ENCODE measurements around the gene CYP4F8. TPM values are rescaled to one million over a fixed set of nuclear protein-coding genes. Genes with fewer than 3 reads are reported as not detected.

The CYP4F8 gene
- total RNA-seq, 2 experiments from 2014 or later = not detected

GRCh38 chr19:15618321-15618720 lies 3.3 kb downstream of the CYP4F8 start:
- Histone ChIP-seq H3K27ac (ENCODE audit: low read depth, low read length, poor library complexity, severe bottlenecking) (no peak overlapping the region), H3K79me2 (ENCODE audit: insufficient read depth, low read depth, low read length) (no peaks in the 10 kb centered on the region), H3K9me3 (ENCODE audit: low read length) (no peaks in the 10 kb centered on the region), H2AFZ (ENCODE audit: low read length) (no peak overlapping the region), H3K4me2 (ENCODE audit: low read length) (no peak overlapping the region), H3K36me3 (ENCODE audit: insufficient read depth, low read length) (no peaks in the 10 kb centered on the region), H3K4me3 (ENCODE audit: low read depth, low read length, poor library complexity, severe bottlenecking) (no peak overlapping the region), H3K9me2 (ENCODE audit: insufficient read depth, low read length) (no peaks in the 10 kb centered on the region), H3K4me1 (ENCODE audit: insufficient read depth, low read length, poor library complexity, severe bottlenecking) (no peaks in the 10 kb centered on the region), H4K20me1 (ENCODE audit: insufficient read depth, low read length) (no peaks in the 10 kb centered on the region)
- no TSS peak for BruUV-seq (replicated peaks)
- TF ChIP-seq CTCF (conservative IDR thresholded peaks at IDR 0.05; ENCODE audit: low read length) (no peak), EZH2phosphoT487 (IDR thresholded peaks at IDR 0.05; ENCODE audit: borderline replicate concordance, low read depth, low read length) (no peak)
- no peak for DNase-seq (ENCODE audit: low spot score)
- ChIA-PET POLR2A (interaction anchor here (0.6 kb wide), 1 partner anchor 77 kb away, joined by 3 read pairs; no protein-coding TSS in a partner anchor), CTCF (ENCODE audit: unreplicated experiment) (no interaction called here)
- intact Hi-C loops (cut with micrococcal nuclease; ENCODE audit: unreplicated experiment) = no loop called here

GRCh38 chr19:15621801-15622200 lies 6.8 kb downstream of the CYP4F8 start:
- no TSS peak for BruUV-seq (replicated peaks)
- Histone ChIP-seq H2AFZ (ENCODE audit: low read length) (no peak overlapping the region), H3K9me2 (ENCODE audit: insufficient read depth, low read length) (no peaks in the 10 kb centered on the region), H3K36me3 (ENCODE audit: insufficient read depth, low read length) (no peaks in the 10 kb centered on the region), H3K4me1 (ENCODE audit: insufficient read depth, low read length, poor library complexity, severe bottlenecking) (no peaks in the 10 kb centered on the region), H4K20me1 (ENCODE audit: insufficient read depth, low read length) (no peaks in the 10 kb centered on the region), H3K9me3 (ENCODE audit: low read length) (no peaks in the 10 kb centered on the region), H3K27ac (ENCODE audit: low read depth, low read length, poor library complexity, severe bottlenecking) (no peak overlapping the region), H3K4me3 (ENCODE audit: low read depth, low read length, poor library complexity, severe bottlenecking) (no peak overlapping the region), H3K79me2 (ENCODE audit: insufficient read depth, low read depth, low read length) (no peaks in the 10 kb centered on the region), H3K4me2 (ENCODE audit: low read length) (no peak overlapping the region)
- POLR2A ChIA-PET = no interaction called here
- intact Hi-C loops (cut with micrococcal nuclease; ENCODE audit: unreplicated experiment) = loop anchor here (10.0 kb wide), 1 partner anchor 363 kb away; no protein-coding TSS in a partner anchor
- DNase-seq (ENCODE audit: low spot score) = no peak
- TF ChIP-seq CTCF (conservative IDR thresholded peaks at IDR 0.05; ENCODE audit: low read length) = no peak
- no peak for TF ChIP-seq EZH2phosphoT487 (IDR thresholded peaks at IDR 0.05; ENCODE audit: borderline replicate concordance, low read depth, low read length)
- CTCF ChIA-PET (ENCODE audit: unreplicated experiment) = no interaction called here

GRCh38 chr19:15622991-15623390 lies 8.0 kb downstream of the CYP4F8 start:
- TF ChIP-seq CTCF (conservative IDR thresholded peaks at IDR 0.05; ENCODE audit: low read length) (no peak), EZH2phosphoT487 (IDR thresholded peaks at IDR 0.05; ENCODE audit: borderline replicate concordance, low read depth, low read length) (no peak)
- Histone ChIP-seq H3K9me3 (ENCODE audit: low read length) (no peaks in the 10 kb centered on the region), H3K4me2 (ENCODE audit: low read length) (no peak overlapping the region), H3K4me1 (ENCODE audit: insufficient read depth, low read length, poor library complexity, severe bottlenecking) (no peaks in the 10 kb centered on the region), H3K36me3 (ENCODE audit: insufficient read depth, low read length) (no peaks in the 10 kb centered on the region), H3K27ac (ENCODE audit: low read depth, low read length, poor library complexity, severe bottlenecking) (no peak overlapping the region), H3K79me2 (ENCODE audit: insufficient read depth, low read depth, low read length) (no peaks in the 10 kb centered on the region), H4K20me1 (ENCODE audit: insufficient read depth, low read length) (no peaks in the 10 kb centered on the region), H2AFZ (ENCODE audit: low read length) (no peak overlapping the region), H3K9me2 (ENCODE audit: insufficient read depth, low read length) (no peaks in the 10 kb centered on the region), H3K4me3 (ENCODE audit: low read depth, low read length, poor library complexity, severe bottlenecking) (no peak overlapping the region)
- no peak for DNase-seq (ENCODE audit: low spot score)
- no TSS peak for BruUV-seq (replicated peaks)
- ChIA-PET POLR2A (no interaction called here), CTCF (ENCODE audit: unreplicated experiment) (no interaction called here)
- intact Hi-C loops (cut with micrococcal nuclease; ENCODE audit: unreplicated experiment) = loop anchor here (10.0 kb wide), 1 partner anchor 362 kb away; no protein-coding TSS in a partner anchor
